GM21529 (cell line): ENCODE results near the gene ALDH5A1.
A peak's percentile ranks its signal among the peaks of the same experiment; 100 is the strongest.
"Not testable (repeated sequence)": the region's sequence is repeated elsewhere in the genome, so short reads cannot be mapped to it uniquely, and the experiment has no call there.

ENCODE experiments used
- ATAC-seq: cut with Tn5 transposase; IDR thresholded peaks from one replicate; pipeline ENCODE4 v1.9.1; 2021; ENCODE audit not compliant: unreplicated experiment

Gene ALDH5A1

GRCh38 chr6:24484657-24485323 is 10.0 kb upstream of the ALDH5A1 start:
- no peak for ATAC-seq

GRCh38 chr6:24486065-24486464 is 8.7 kb upstream of the ALDH5A1 start:
- ATAC-seq, result no peak

GRCh38 chr6:24489470-24489869 is 5.3 kb upstream of the ALDH5A1 start, which contains the start of gene GPLD1:
GPLD1 (minus strand) TSS chr6:24489578; CDS start chr6:24489511, 67 bp downstream.
- ATAC-seq, result no peak

DNA sequence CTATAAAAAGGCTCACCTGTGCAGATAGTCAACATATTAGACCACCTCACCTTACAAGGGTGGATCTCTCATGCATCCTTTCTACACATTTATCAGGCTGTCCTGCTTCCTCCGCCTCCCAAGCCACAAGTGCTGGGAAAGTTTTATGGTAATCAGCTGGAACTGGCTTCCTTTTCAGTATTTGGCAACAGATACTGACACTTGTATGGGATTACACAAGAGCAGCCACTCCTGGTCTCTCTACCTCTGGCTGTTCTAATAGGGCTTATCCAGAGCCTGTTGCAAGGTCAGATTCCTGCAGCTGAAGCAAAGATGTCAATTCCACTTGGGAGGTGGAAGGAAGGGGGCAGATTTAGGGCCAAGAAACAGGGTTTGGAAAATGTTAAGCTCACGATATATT is 4.9 kb upstream of the ALDH5A1 start:
- ATAC-seq, result no peak

DNA sequence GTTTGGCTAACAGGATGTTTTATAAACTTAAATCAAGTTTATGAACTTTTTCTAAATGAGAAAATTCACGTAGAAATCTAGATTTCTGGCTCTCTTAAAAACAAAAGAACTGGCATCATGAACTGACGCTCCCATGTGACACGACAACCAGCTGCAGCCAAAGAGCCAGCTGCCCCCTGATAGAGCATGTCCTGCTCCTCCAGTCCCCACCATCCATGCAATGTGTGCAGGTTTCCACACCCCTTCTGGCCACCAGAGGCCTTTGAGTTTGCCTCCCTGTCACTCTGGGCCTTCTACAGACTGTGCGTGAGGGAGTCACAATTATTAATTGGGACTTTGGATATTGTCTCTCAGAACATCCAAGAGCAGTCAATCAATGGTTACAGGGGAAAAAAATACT is 3.8 kb upstream of the ALDH5A1 start:
- ATAC-seq, result no peak

- no peak for ATAC-seq
Measured at GRCh38 chr6:24492475-24492874, 2.3 kb upstream of the ALDH5A1 start.

DNA sequence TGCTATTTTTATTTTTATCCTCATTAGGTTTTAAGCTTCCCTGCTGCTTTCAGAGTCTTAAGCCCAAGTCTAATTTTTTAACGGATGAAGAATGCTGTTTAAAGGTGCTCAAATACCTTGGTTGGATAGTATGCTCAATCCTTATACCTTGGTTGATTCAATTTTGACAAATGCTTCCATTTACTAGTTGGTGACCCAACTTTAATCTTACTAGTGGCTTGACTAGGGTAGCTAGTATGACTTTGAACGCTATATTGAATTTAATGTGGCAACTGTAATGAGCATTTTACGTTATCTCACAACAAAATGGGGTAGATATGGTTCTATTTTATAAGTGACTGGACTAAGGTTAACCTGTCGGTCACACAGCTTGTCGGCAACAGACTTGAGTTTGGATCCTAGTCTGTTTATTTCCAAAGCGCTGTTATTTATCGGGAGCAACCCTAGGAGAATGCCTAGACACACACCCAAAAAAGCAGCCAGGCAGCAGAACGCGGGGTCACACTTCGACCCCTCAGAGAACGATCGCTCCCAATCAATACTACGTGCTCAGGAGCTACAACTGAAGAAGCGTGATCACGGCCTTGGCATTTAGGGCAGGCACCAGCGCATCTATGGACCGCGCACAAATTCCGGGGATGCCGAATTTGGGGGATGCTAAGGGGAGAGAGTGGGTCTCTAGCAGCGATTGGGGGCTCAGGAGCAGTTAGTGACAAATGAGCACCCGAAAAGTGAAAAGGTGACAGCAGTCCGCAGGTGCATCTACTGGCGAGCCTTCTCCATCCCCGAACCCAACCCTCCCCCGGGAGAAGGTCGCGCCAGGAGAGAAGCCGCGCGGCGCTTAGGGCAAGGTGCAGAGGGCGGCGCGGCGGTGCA is 586 bp upstream of the ALDH5A1 start:
- peak; percentile 2 for ATAC-seq

GRCh38 chr6:24497254-24497970 is 2.6 kb downstream of the ALDH5A1 start:
- ATAC-seq, result no peak

DNA sequence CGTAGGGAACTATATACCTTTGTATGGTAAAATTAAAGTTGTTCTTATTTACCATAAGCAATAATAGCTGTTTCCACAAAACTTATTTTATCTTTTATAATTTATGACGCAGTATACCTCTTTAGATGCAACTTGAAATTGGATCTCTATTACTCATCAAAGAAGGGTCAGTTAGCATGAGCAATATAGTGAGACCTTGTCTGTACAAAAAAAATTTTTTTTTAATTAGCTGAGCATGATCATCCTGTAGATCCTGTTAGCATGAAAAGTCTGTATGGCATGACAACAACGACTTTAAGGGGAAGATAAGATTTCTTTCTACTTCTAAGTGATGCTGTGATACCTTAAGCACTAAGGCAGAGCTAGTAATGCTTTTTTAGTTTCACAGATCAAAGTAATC is 5.9 kb downstream of the ALDH5A1 start:
- ATAC-seq, result no peak

GRCh38 chr6:24501374-24501773 is 6.6 kb downstream of the ALDH5A1 start:
- ATAC-seq, result no peak

DNA sequence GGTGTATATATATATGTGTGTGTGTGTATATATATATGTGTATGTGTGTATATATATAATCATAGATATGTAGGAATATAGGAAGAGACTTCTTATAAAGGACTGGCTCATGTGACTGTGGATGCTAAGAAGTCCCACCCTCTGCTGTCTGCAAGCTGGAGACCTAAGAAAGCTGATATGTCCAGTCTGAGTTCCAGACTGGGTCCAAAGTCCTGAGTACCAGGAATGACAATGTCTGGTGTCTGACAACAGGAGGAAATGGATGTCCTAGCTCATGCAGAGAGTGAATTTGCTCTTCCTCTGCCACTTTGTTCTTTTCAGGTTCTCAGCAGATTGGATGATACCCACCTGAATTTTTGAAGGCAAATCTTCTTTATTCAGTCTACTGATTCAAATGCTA is 7.1 kb downstream of the ALDH5A1 start:
- no peak for ATAC-seq

- no peak for ATAC-seq
Measured at GRCh38 chr6:24504287-24504648, 9.5 kb downstream of the ALDH5A1 start.

DNA sequence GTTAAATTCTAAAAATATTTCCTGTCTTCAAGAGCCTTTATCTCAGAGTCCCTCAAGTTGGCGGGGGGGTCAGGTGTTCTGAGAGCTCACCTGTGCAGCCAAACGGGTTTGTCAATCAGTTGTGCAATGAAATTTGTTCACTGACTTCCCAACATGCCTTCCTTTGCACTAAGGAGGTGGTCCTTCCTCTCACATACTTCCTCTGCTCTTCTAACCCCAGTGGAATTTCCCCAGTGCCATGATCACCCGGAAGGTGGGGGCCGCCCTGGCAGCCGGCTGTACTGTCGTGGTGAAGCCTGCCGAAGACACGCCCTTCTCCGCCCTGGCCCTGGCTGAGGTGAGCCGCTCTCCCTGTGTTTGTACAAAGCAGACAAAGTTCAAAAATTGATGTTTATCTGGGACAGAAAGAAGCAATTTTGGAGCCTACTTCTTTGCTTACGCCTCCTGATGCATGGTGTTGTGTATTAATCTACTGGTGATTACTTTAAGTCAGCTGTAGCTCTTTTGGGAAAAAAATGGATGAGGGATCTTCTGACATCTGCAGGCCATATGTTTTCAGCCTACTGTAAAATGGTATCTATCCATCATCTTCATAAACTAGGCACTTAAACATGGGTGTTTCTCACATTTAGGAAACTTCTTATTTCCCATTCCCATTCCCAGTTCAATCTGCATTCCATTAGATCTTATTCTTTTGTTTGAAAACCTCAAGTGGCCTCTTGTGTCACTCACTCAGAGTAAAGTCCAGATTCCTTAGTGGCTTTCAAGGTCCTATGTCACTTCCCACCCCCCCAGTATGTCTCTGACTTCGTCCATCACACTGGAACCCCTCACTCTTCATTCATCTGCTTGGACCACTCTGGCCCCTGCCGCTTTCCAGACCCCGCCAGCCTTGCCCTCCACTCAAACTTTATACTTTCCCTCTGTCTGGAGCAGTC is 10.1 kb downstream of the ALDH5A1 start:
- no peak for ATAC-seq

DNA sequence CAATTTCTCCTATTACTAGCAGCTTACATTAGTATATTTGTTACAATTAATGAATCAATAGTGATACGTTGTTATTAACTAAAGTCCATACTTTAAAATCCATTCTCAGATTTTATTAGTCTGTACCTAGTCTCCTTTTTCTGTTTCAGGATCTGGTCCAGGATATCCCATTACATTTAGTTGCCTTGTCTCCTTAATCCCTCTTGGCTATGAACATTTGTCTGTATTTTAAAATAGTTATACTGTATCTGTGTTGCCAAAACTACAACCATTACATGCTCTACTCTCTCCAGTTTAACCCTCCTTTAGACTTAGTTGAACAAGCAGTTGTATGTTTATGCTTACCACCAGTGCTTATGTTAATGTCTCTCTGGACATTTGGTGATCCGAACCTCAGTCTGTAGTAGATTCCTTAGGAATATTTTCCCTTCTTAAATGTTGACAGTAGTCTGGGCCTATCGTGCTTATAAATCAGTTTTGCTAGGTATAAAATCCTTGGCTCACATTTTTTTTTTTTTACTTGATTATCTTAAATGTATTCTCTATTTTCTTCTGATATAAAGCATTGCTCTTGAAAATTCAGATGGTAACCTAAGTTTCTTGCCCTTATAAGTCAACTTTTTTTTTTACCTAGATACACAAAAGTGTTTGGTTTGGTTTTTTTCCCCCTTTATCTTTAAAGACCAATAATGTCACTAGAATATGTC is 12.2 kb downstream of the ALDH5A1 start:
- no peak for ATAC-seq

DNA sequence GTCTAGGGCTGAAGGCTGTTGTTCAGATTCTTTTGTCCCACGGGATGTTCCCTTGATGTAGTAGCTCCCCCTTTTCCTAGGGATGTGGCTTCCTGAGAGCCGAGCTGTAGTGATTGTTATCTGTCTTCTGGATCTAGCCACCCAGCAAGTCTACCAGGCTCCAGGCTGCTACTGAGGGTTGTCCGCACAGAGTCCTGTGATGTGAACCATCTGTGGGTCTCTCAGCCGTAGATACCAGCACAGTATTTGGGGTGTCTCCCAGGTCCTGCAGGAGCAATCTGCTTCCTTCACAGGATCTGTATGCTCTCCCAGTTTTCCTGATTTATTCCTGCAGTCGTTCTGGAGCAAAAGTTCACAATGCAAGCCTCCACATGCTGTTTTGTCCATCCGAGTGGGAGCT is 17.2 kb downstream of the ALDH5A1 start:
- ATAC-seq, result not testable (repeated sequence)

- ATAC-seq, result peak; percentile 33
Measured at GRCh38 chr6:24513602-24514001, 18.8 kb downstream of the ALDH5A1 start.

- ATAC-seq, result peak; percentile 81
Measured at GRCh38 chr6:24517659-24518543, 23.1 kb downstream of the ALDH5A1 start.

DNA sequence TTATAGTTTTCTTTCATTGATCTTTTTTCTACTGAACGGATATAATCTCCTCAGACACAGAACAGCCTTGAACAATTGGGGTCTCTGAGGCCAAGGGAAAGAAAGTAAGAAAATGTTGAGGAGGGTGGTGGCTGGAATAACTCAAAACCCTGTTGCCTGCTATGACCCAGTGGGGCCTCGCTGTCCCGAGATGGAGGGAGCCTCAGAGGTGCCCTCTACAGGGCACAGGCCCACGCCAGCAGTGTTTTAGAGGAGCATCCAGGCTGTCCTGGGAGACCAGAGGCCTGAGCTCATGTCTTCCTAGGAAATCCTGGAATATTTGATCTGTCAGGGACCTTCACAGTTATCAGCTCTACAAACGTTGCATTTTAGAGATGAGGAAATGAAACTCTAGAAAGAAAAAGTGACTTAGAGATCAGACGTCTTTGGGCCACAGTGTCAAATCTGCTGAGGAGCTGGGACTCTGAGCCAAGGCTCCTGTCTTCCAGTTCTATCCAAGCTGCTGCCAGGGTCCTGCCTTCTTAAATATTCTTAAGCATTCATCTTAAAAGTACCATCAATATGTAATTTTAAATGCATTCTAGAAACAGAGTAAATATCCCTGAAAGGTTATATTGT is 26.3 kb downstream of the ALDH5A1 start:
- ATAC-seq, result peak; percentile 52
